HG03097 (cell line): ENCODE results near the gene GRID2.

Source experiments
- ATAC-seq: cut with Tn5 transposase; IDR thresholded peaks from one replicate; pipeline ENCODE4 v1.9.1; 2021; ENCODE audit not compliant: unreplicated experiment, low FRiP score

The GRID2 gene

GRCh38 chr4:93448691-93449293 is 1145.0 kb downstream of the GRID2 start:
- ATAC-seq: no peak

GRCh38 chr4:93451954-93452353 is 1148.2 kb downstream of the GRID2 start:
- no peak for ATAC-seq

GRCh38 chr4:93461541-93461940 is 1157.8 kb downstream of the GRID2 start:
- ATAC-seq: no peak

DNA sequence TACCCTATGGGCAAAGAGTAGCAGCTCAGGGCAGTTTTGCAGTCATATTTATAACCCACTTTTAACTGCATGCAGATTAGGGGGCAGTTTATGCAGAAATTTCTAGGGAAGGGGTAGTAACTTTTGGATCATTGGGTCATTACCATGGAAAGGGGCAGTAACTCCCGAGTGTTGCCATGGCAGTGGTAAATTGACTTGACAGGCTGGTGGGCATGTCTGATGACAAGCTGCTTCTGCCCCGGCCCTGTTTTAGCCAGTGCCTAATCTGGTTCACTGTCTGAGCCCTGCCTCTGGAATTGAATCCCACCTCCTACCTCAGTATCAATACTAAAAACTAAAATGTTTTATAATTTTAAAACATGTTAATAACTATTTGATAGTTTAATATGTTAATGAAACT is 1162.7 kb downstream of the GRID2 start:
- ATAC-seq: no peak

DNA sequence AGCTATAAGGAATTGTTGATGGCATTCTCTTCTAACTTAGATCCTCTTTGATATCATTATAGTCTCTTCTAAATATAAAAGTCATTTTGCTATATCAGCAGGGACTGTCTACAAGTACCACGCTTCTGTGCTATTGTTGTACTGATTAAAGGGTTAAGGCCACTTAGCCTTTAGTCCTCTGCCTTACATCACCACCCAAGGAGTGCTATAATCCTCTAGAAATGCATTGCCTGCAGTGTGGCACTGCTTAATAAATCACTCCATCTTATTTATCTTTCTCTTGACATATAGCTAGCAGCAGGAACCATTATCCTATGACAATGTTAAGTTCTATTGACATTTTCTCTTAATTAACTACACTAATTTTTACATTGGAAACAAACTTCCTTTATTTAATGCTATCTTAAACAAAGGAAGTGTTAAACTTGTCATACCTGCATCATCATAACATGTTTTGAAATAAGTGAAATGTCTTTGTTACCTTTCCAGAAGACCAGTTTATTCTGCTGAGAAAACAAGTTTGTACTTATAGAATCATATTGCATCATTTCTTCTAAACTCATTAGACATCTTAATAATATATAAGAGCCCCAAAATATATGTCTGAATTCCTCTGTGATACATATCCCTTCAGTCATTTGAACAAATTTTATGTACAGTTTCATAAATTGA is 1163.9 kb downstream of the GRID2 start:
- no peak for ATAC-seq

DNA sequence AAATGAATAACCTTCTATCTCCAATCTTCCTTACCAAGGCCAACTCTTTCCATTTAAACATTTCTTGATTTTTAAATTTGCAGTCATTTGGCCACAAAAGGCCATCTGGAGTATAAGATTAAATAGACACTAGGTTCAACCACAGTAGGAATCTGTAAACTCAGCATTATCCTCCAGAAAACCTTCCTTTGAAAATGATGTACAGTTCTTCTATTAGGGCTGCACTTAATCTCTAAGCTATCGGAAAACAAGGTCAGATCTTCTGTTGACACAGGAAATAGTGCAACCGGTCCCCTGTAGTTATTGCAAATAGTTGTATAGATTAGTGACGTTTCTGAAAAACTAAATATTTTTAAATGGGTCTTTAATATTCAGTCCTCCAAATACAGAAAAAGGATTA is 1165.8 kb downstream of the GRID2 start:
- ATAC-seq: no peak

DNA sequence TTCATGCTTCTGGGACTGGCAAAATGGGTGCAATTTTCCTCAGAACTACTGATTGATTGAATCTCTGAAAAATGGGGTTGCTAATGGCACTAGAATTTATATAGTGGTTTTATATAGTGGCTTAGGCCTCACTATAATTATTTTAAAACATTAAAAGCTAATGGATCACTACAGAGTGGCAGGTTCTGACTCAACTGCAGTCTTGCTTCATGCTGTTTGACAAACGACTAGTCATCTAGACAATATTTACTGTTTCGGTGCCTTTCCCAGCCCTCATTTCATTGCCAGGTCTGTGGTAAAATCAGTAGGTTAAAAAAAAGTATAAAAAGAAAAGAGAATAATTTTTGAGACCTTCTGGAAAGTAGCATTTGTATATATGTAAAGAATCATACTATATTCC is 1172.0 kb downstream of the GRID2 start:
- no peak for ATAC-seq

DNA sequence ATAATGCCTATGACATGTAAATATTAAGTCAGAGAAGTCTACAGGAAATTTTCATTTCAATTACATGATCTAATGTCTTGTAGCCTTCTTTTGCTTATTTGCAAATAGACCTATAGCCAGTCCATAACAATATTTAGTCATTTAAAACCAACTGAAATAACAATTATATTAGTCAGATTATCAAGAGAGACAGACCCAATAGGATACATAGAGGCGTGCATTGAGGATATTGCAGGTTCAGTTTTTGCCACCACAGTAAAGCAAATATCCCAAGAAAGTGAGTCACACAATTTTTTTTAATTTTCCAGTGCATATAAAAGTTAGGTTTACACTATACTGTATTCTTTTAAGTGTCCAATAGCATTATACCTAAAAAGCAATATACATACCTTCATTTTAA is 1175.0 kb downstream of the GRID2 start:
- ATAC-seq: no peak

- ATAC-seq: no peak
Measured at GRCh38 chr4:93480452-93480851, 1176.7 kb downstream of the GRID2 start.

GRCh38 chr4:93495346-93495745 is 1191.6 kb downstream of the GRID2 start:
- no peak for ATAC-seq

- no peak for ATAC-seq
Measured at GRCh38 chr4:93501244-93501643, 1197.5 kb downstream of the GRID2 start.

DNA sequence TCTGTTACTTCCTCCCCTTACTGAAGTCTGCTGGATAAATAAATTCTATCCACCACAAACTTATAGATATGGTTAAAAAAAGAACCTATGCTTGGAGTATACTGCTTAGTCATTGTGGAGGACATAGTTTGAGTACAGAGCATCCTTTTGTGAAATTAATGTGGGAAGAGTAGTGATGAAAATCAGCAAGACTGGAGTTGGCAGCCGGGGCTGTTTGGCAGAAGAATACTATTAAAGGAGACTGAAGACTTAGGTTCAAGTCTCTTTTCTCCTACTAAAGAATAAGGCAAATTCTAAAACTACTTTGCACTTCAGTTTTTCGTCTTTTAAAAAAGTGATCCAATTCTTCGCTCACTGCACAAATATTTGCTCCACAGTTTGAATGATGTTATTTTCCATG is 1198.2 kb downstream of the GRID2 start:
- no peak for ATAC-seq

DNA sequence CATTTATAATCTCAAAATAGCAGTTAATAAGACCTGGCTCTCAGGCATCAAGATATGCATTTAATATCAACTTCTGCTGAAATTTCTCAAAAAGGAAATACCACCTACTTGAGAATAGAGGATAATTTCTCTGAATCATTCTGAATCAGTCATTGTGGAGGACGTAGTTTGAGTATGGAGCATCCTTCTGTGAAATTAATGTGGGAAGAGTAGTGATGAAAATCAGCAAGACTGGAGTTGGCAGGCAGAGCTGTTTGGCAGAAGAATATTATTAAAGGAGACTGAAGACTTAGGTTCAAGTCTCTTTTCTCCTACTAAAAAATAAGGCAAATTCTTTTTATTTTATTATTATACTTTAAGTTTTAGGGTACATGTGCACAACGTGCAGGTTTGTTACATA is 1199.2 kb downstream of the GRID2 start:
- no peak for ATAC-seq

- ATAC-seq: no peak
Measured at GRCh38 chr4:93513851-93514250, 1210.1 kb downstream of the GRID2 start.

- no peak for ATAC-seq
Measured at GRCh38 chr4:93515208-93515607, 1211.4 kb downstream of the GRID2 start.

DNA sequence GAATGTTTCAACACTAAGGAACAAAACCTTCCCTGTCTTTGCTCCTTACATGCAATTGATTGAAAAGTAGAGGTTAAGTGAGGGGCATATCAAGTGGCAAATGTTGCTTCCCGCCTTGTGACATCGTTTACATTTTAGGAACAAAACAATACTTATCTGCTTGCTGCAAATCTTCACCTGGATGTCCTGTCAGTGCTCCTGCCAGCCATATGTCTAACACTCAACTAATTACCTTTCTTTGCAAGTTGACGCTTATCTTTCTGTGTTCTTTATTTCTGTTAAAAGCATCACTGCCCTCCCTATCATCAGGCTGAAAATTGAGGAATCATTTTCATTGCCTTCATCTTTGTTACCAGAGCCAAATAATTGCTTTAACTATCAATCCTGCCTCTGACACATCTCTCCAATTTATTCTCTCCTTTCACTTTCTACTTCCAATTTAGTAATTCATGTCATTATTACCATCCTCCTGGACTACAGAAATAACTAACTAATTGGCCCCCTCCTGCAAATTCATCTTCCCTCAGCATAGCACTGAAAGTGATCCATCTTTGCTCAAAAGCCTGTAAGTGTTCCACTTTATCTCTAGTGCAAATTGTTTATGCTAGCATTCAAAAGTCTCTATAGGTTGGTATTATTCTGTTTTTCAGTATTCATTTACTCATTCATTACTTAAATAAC is 1226.1 kb downstream of the GRID2 start:
- ATAC-seq: no peak

- no peak for ATAC-seq
Measured at GRCh38 chr4:93532234-93532633, 1228.5 kb downstream of the GRID2 start.

- ATAC-seq: no peak
Measured at GRCh38 chr4:93540562-93540961, 1236.8 kb downstream of the GRID2 start.

DNA sequence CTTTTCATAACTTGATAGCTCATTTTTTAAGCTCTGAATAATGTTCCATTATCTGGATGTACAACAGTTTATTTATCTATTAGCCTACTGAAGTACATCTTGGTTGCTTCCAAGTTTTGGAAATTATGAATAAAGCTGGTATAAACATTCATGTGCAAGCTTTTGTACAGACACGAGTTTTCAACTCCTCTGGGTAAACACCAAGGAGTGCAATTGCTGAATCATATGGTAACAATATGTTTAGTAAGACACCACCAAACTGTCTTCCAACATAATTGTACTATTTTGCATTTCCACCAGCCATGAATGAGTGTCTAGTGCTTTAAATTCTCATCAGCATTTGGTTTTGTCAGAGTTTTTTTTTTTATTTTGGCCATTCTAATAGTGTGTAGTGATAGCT is 1258.1 kb downstream of the GRID2 start:
- no peak for ATAC-seq

DNA sequence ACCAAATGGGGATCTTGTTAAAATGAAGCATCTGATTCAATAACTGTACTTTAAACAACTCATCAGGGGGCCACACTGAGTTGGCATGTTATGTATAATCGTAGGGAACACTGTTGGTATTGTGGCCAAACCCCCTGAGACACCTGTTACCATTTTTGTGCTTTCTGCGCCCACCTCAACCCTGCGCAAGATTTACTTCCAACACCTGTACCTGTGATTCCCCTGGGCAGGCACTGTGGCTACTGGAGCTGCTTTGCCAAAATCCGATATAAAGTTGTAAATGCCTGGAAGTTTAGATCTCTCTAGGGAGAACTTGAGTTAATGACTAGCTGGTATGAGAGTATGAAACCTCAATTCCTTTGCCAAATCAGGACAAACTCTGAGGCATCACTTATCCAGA is 1265.0 kb downstream of the GRID2 start:
- no peak for ATAC-seq

GRCh38 chr4:93573285-93573684 is 1269.5 kb downstream of the GRID2 start:
- no peak for ATAC-seq

DNA sequence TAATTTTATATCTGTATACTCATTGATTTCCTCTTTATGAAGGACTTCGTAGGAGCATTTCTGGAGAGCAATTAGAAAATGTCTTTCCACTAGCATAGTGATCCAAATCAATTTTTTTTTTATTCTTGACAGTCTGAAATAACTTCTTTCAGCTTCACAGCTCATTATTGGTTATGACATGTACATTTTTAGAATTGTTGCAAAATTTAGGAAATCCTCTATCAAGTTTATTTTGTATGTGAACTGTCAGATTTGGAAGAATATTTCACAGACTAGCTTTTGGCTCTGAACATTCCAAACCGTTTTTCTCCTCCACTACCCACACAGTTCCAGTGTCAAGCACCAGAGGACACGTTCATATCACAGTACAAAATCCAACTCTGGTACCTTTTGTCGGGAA is 1275.2 kb downstream of the GRID2 start:
- no peak for ATAC-seq
